Mesodermal cell (in vitro differentiated cells): ENCODE data around the gene CCDC107.
"Not testable (repeated sequence)": the region's sequence is repeated elsewhere in the genome, so short reads cannot be mapped to it uniquely, and the experiment has no call there.

ENCODE experiments used
- H3K27ac ChIP-seq: 2 replicates; pipeline ENCODE4 v1.7.0; 2013; ENCODE audit warnings: mild to moderate bottlenecking, low read depth, low read length, moderate library complexity; ENCODE audit not compliant: severe bottlenecking
- H3K36me3 ChIP-seq: 2 replicates; pipeline ENCODE4 v1.7.1; 2013; ENCODE audit warnings: mild to moderate bottlenecking, low read length, moderate library complexity; ENCODE audit not compliant: control insufficient read depth, insufficient read depth
- H3K4me1 ChIP-seq: one replicate; pipeline ENCODE4 v1.7.1; 2013; ENCODE audit warnings: mild to moderate bottlenecking, low read length; ENCODE audit not compliant: insufficient read depth, control insufficient read depth, poor library complexity, severe bottlenecking
- H3K4me3 ChIP-seq: 2 replicates; pipeline ENCODE4 v1.7.0; 2013; ENCODE audit warnings: low read length, control low read depth, mild to moderate bottlenecking; ENCODE audit not compliant: insufficient read depth, poor library complexity, severe bottlenecking; ENCODE audit errors: extremely low read depth
- H3K9me3 ChIP-seq: 2 replicates; pipeline ENCODE4 v1.7.1; 2013; ENCODE audit warnings: mild to moderate bottlenecking, low read length, moderate library complexity; ENCODE audit not compliant: control insufficient read depth
- WGBS, 2 experiments: methylation state at CpG; one replicate each; pipeline ENCODE4 v1.1.5; 2013; ENCODE audit warnings: missing lambda C conversion rate in 2 of 2; ENCODE audit not compliant: insufficient coverage in 2 of 2; 5-methylcytosine and 5-hydroxymethylcytosine counted together

Gene CCDC107

DNA sequence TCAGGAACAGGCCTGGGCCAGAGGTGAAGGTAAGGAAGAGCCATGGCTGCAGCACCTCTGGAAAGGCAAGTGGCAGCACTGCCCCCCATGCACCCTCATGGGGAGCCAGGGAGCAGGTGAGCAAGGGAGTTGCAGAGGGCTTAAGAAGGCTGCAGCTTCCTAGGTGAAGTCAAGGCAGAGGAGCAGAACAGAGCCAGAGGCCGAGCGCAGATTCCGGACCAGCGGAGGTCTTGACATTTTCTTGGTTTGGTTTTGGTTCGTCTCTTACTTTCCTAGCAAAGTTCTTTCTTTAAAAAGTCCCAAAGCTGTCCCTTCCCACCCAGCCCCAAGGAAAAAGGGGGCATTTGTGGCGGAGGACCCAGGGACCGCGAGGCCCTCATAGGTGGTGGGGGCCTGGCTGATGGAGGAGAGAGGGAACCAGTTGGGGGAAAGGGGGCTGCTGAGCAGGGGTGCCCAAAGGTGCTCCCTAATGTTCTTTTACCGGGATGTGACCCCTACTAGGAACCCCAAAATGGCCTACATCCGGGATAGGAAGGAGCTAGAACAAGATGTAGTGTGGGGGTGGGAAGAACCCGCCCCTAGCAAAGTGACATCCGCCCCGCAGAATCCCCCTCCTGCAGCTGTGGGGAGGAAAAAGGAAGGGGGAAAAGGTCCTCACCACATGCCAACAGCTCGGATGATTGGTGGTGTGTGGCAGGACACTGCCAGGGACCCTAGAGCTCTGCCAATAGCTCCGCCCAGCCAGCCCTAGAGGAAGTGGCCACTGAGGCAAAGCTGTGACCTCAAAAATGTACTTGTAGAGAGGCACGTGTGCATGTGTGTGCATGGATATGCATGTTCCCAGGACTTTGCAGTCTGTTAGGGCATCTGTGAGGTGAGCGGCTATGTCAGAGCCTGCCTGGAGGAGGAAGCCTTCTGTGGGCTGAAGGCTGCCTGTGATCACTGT lies 39.0 kb upstream of the CCDC107 start:
- H3K4me3 ChIP-seq: no peak overlapping the region
- 88 to 89% methylated on average over 14 to 15 of the region's 17 CpGs for WGBS, 2 experiments

DNA sequence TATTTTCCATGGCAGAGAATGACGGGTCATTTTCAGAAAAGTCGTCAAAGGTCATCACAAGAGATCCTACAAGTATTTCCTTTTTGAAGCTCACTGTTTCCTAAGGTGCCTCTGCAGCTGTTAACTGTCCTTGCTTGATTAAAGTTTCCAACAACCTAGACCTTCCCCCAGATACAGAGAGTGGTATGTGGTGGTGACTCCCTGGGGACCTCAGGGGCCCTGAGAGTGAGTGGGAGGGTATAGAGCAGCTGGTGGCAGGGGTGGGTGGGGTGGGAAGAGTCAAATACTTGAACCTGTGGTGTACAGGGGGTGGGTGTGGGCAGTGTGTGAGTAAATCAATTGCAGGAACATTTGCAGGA lies 38.3 kb upstream of the CCDC107 start:
- Histone ChIP-seq H3K4me3 (no peak overlapping the region), H3K4me1 (no peaks in the 10 kb centered on the region), H3K27ac (no peak overlapping the region), H3K36me3 (no peaks in the 10 kb centered on the region), H3K9me3 (no peaks in the 10 kb centered on the region)
- WGBS, 2 experiments: 73 to 93% methylated on average over 2 of the region's 2 CpGs

More for the DNA sequence above, 39.0 kb upstream of the CCDC107 start:
- H3K4me1 ChIP-seq: no peaks in the 10 kb centered on the region
- H3K36me3 ChIP-seq: no peaks in the 10 kb centered on the region
- no peak overlapping the region for H3K27ac ChIP-seq
- no peaks in the 10 kb centered on the region for H3K9me3 ChIP-seq

DNA sequence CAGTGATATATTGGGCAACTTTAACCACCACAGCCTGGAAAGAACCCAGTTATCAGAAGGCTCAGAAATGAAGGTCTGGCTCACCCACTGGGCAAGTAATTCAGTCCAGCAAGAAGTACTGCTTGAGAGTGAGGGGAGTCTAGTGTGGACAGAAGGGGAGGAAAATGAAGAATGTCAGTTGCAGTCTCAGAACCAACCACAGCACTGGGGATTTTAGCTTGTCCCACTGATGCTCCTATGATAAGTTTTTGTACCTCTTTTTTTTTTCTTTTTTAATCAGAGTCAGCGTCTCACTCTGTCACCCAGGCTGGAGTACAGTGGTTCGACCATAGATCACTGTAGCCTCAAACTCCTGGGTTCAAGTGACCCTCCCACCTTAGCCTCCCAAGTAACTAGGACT lies 30.5 kb upstream of the CCDC107 start:
- H3K4me3 ChIP-seq: no peak overlapping the region
- H3K36me3 ChIP-seq: no peaks in the 10 kb centered on the region
- no peak overlapping the region for H3K27ac ChIP-seq
- 93% methylated on average over 2 of the region's 2 CpGs; no CpG with 5 or more reads in 1 of the 2 experiments for WGBS, 2 experiments
- no peaks in the 10 kb centered on the region for H3K4me1 ChIP-seq
- no peaks in the 10 kb centered on the region for H3K9me3 ChIP-seq

DNA sequence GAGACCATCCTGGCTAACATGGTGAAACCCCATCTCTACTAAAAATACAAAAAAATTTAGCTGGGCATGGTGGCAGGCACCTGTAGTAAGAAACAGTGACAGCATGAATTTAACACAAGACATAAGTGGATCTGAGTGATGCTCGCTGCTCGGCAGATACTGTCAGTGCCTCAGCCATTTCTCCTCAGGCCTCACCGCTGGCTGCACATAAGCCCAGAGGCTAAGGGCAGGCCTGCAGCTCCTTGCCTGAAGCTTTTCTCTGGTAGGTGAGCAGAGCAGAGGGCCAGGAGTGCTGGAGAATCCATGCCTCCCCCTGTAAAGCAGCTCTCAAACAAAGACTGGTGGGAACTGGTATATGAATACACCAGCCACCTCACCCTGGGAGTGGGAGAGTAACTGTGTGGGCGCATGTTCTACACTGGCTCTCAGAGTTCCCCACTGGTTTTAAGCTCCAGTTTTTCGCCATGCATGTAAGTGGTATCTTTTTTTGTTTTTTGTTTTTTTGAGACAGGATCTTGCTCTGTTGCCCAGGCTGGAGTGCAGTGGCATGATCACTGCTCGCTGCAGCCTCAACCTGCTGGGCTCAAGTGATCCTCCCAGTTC lies 29.6 kb upstream of the CCDC107 start:
- Histone ChIP-seq H3K36me3 (no peaks in the 10 kb centered on the region), H3K9me3 (no peaks in the 10 kb centered on the region)
- 94 to 96% methylated on average over 5 to 6 of the region's 6 CpGs for WGBS, 2 experiments

DNA sequence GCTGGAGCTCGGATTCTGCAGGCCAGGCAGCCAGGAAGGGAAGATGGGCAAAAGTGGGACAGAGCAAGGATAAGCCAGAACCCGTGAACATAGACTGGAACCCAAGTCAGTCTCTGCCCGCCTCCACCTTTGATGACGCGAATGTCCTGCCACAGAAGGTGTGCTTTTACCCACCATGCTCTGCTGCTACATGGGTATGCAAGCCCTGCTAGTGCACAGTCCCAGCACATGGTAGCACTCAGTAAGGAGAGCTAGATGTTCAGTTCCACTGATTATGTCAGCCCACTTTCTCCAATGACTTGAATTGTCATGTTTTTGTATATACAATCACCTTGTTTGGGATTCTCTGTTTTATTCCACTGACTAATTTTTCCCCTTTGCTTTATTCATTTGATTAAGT lies 28.5 kb upstream of the CCDC107 start:
- Histone ChIP-seq H3K27ac (no peak overlapping the region), H3K36me3 (no peaks in the 10 kb centered on the region), H3K4me1 (no peaks in the 10 kb centered on the region), H3K4me3 (no peak overlapping the region), H3K9me3 (no peaks in the 10 kb centered on the region)
- WGBS, 2 experiments: 93 to 100% methylated on average over 5 of the region's 5 CpGs

More for the DNA sequence above, 29.6 kb upstream of the CCDC107 start:
- Histone ChIP-seq H3K27ac (no peak overlapping the region), H3K4me3 (no peak overlapping the region), H3K4me1 (no peaks in the 10 kb centered on the region)

DNA sequence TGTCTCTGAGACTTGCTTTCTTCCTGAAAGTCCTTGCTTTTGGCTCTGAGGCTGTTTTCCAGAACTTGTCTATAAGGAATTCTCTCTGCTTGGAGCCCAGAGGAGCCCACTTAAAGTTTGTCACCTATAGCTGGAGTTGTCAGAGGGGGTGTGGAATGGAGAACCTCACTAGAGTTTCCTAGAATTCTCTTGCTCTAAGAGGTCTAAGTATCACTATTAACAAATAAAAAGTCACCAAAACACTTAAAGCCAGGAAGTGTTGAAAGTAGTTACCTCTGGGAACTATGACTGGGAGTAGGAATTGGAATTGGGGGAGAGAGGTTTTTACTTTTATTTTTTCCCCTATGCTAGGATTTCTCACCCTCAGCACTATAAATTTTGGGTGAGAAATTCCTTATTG lies 22.4 kb upstream of the CCDC107 start:
- Histone ChIP-seq H3K4me1 (no peaks in the 10 kb centered on the region), H3K9me3 (no peaks in the 10 kb centered on the region), H3K4me3 (no peak overlapping the region), H3K36me3 (no peaks in the 10 kb centered on the region), H3K27ac (no peak overlapping the region)

DNA sequence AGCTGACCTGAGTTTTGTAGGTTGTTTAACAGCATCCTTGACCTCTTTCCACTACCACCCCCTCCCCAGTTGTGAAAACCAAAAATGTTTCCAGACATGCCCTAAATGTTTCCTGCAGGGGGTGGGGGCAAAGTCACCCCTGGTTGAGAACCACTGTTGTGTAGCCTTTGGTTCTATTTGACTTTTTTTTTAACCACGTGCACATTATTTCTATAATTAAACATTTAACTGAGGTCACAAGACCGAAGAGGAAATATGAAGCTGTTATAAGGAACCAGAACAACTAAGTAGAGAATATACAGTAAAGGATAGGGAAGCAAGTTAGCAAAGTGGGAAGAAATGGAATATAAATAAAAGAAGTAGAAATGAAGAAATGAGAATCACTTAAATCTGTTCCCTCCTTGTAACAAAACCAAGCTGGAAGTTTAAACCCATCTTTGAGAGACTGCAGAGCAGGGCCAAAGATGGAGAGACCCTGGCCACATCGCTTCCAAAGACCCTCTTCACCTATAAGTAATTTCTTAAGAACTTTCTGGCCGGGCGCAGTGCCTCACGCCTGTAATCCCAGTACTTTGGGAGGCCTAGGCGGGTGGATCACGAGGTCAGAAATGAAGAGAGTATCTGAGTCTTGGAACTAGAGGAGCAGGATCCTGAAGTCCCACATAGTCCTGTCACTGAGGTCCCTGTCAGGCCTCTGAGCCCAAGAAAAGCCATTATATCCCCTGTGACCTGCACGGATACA lies 21.8 kb upstream of the CCDC107 start:
- Histone ChIP-seq H3K27ac (no peak overlapping the region), H3K36me3 (no peaks in the 10 kb centered on the region), H3K4me1 (no peaks in the 10 kb centered on the region), H3K4me3 (no peak overlapping the region), H3K9me3 (no peaks in the 10 kb centered on the region)
- WGBS, 2 experiments: 82 to 91% methylated on average over 6 of the region's 9 CpGs

DNA sequence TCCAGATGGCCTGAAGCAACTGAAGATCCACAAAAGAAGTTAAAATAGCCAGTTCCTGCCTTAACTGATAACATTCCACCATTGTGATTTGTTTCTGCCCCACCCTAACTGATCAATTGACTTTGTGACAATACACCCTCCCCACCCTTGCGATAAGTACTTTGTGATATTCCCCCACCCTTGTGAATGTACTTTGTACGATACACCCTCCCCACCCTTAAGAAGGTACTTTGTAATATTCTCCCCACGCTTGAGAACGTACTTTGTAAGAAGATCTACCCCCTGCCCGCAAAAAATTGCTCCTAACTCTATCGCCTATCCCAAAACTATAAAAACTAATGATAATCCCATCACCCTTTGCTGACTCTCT lies 21.2 kb upstream of the CCDC107 start:
- not testable (repeated sequence) for H3K36me3 ChIP-seq, H3K4me3 ChIP-seq, H3K4me1 ChIP-seq, H3K27ac ChIP-seq, H3K9me3 ChIP-seq
- WGBS, 2 experiments: 89 to 94% methylated on average over 4 to 6 of the region's 6 CpGs

DNA sequence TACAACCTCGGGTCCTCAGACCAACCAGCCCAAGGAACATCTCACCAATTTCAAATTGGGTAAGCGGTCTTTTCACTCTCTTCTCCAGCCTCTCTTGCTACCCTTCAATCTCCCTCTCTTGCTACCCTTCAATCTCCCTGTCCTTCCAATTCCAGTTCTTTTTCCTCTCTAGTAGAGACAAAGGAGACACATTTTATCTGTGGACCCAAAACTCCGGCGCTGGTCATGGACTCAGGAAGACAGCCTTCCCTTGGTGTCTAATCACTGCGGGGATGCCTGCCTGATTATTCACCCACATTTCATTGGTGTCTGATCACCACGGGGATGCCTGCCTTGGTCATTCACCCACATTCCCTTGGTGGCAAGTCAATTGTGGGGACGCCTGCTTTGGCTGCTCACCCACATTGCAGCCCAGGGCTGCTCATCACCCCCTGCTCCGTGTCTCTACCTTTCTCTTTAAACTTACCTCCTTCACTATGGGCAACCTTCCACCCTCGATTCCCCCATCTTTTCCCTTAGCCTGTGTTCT lies 20.6 kb upstream of the CCDC107 start:
- not testable (repeated sequence) for H3K36me3 ChIP-seq, H3K27ac ChIP-seq, H3K4me3 ChIP-seq, H3K4me1 ChIP-seq, H3K9me3 ChIP-seq
- 87 to 94% methylated on average over 5 to 9 of the region's 9 CpGs for WGBS, 2 experiments

DNA sequence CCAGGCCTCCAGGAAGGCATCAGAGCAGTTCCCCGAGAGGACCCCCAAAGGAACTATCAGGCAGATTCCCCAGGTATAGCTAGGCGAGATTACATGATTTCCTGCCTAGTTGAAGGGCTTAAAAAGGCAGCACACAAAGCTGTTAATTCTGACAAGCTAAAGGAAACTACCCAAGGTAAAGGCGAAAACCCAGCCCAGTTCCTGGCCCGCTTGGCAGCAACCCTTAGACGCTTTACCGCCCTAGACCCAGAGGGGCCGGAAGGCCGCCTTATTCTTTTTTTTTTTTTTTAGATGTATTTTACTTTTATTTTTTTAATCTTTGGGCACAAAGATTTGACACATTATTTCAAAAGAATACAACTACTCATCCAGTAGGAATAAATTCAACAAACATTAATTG lies 19.3 kb upstream of the CCDC107 start:
- H3K36me3 ChIP-seq: not testable (repeated sequence)

More for the DNA sequence above, 19.3 kb upstream of the CCDC107 start:
- not testable (repeated sequence) for H3K27ac ChIP-seq, H3K4me1 ChIP-seq, H3K9me3 ChIP-seq, H3K4me3 ChIP-seq
- WGBS, 2 experiments: 78 to 89% methylated on average over 3 of the region's 8 CpGs
